Large intestine (tissue), 3 donors: Measurements from ENCODE around the gene IL17RE. TPM values are rescaled to one million over a fixed set of nuclear protein-coding genes. Genes with fewer than 3 reads are reported as not detected.

Experiments
- DNase-seq, 2 donors: peaks; one replicate each; pipeline versions ENCODE4 v3.0.0 to v3.0.0-alpha.2; 2013
- H3K27ac ChIP-seq: one replicate; pipeline ENCODE4 v1.5.1; 2013; ENCODE audit warnings: low read length
- H3K27me3 ChIP-seq: 2 replicates; pipeline ENCODE4 v1.6.1; 2013; ENCODE audit warnings: low read length; ENCODE audit not compliant: control insufficient read depth, insufficient read depth
- H3K36me3 ChIP-seq: 2 replicates; pipeline ENCODE4 v1.6.1; 2013; ENCODE audit warnings: low read length; ENCODE audit not compliant: control insufficient read depth, insufficient read depth
- H3K4me1 ChIP-seq: one replicate; pipeline ENCODE4 v1.6.1; 2013; ENCODE audit warnings: low read length; ENCODE audit not compliant: control insufficient read depth, insufficient read depth
- H3K4me3 ChIP-seq: one replicate; pipeline ENCODE4 v1.5.1; 2013; ENCODE audit warnings: low read length
- H3K9me3 ChIP-seq: one replicate; pipeline ENCODE4 v1.6.1; 2013; ENCODE audit warnings: mild to moderate bottlenecking, low read depth, low read length, moderate library complexity; ENCODE audit not compliant: control insufficient read depth
- WGBS: methylation state at CpG from one replicate; pipeline ENCODE4 v1.1.5; 2013; ENCODE audit warnings: low lambda C conversion rate; ENCODE audit not compliant: insufficient coverage; 5-methylcytosine and 5-hydroxymethylcytosine counted together
- polyA plus RNA-seq: library from polyadenylated mRNA; unstranded; fragments of 120-200 nt; gene quantifications from one replicate; pipeline ENCODE4 v1.2.1, GENCODE V29; 2013

Gene IL17RE
- polyA plus RNA-seq, 1 donor: 60.9 TPM

DNA sequence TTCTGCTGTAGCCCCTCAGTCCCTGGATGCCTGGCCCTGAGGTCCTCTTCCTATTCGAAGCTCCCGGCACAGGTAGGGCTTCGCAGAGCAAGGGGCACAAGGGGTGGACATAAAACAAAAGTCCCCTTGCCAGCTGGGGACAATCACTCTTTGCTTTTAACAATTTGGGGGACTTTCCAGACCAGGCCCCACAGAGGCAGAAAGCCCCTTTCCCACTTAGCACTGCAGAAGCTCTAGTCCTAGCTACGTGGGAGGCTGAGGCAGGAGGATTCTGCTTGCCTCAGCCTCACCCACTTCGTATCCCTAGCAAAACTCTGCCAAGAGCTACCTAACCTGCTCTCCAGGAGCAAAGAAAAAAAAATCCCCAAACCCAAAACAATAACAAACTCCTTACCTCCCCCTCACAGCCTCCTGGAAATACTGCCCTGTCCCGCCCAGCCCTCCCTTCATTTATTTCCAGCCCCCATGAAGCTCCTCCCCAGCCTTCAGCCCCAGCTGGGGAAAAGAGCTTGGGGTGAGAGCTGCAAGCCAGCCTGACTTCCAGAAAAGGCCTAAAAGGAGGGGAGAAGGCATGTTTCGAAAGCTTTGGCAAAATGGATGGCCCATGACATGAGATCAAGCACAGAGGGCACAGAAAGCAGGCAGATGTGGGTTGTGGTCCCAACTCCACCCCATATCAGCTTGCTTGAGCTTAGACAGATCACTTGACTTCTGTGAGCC is 22.7 kb upstream of the IL17RE start, which contains the start of gene CIDEC:
Gene CIDEC (minus strand): TSS at position 424 of the 720 bp plus-strand sequence. CDS start 1,767 bp downstream, outside the sequence.
- H3K36me3 ChIP-seq: no peaks in the 10 kb centered on the region
- no peak for DNase-seq
- no peaks in the 10 kb centered on the region for H3K27me3 ChIP-seq
- H3K4me3 ChIP-seq: no peak within 1 kb of the TSS
- H3K9me3 ChIP-seq: peaks cover 3% of the 10 kb centered on the region
- H3K27ac ChIP-seq: peak within 1 kb of the TSS; percentile 66
- no CpG with 5 or more reads among the region's 7 CpGs for WGBS
- peaks cover 29% of the 10 kb centered on the region for H3K4me1 ChIP-seq

DNA sequence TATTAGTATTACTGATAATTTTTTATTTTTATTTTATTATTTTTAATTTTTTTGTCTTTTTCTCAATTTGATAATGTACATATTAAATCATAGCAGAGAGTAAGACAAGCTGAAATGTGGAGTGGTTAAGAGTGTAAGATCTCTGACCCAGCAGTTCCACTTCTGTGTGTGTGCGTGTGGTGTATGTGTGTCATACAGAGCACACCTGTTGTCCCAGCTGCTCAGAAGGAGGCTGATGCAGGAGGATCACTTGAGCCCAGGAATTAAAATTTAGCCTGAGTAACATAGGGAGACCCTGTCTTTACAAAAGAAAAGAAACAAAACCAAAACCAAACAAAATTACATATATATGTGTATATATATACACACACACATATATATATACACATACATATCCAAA is 21.2 kb upstream of the IL17RE start:
- no peak overlapping the region for H3K4me3 ChIP-seq
- H3K27me3 ChIP-seq: no peaks in the 10 kb centered on the region
- H3K9me3 ChIP-seq: peaks cover 3% of the 10 kb centered on the region
- no peak for DNase-seq
- WGBS: no CpG with 5 or more reads among the region's 1 CpG
- no peak overlapping the region for H3K27ac ChIP-seq
- H3K4me1 ChIP-seq: peaks cover 29% of the 10 kb centered on the region
- no peaks in the 10 kb centered on the region for H3K36me3 ChIP-seq

DNA sequence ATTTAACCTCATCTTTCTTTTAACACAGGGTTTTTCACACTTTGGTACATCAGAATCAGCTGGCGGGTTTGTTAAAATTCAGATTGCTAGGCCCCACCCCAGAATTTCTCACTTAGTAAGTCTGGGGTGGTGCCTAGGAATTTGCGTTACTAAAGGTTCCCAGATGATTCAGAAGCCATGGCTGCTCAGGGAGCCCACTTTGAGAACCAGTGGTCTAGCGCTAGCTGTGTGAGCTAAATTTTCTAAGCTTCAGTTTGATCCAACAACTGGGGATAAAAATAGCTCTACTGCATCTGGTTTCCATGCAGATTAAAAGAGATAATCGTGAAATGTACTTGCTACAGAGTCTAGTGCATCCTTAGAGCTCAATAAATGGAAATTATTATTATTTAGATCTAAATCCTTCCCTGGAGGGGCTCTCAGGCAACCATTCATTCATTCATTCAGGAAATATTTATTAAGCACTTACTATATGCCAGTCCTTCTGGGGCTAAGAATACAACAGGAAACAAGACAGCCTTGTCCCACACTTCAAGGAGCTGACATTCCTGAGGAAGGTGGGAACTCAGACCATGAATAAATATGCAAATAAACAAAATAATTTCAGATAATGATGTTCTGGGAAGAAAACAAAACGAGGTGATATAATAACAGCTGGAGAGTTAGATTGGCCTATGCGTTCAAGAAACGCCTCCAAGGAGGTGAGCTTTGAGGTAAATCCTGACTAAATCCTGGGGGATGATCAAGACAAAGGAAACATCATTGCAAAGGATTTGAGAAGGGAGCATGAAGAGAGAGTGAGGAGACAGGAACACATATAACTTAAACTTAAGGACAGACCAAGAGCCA is 18.7 kb upstream of the IL17RE start:
- WGBS: 64% methylated on average over 4 of the region's 7 CpGs
- no peaks in the 10 kb centered on the region for H3K9me3 ChIP-seq
- H3K4me3 ChIP-seq: no peak overlapping the region
- H3K27ac ChIP-seq: peak overlapping the region; percentile 90
- no peaks in the 10 kb centered on the region for H3K36me3 ChIP-seq
- no peaks in the 10 kb centered on the region for H3K27me3 ChIP-seq
- H3K4me1 ChIP-seq: peaks cover 19% of the 10 kb centered on the region
- no peak for DNase-seq

- DNase-seq: peak; percentile 85 to 94
- Histone ChIP-seq H3K27ac (peak overlapping the region; percentile 90), H3K27me3 (no peaks in the 10 kb centered on the region), H3K4me3 (no peak overlapping the region), H3K4me1 (peaks cover 12% of the 10 kb centered on the region), H3K9me3 (no peaks in the 10 kb centered on the region), H3K36me3 (no peaks in the 10 kb centered on the region)
- WGBS: 0% methylated on average over 1 of the region's 11 CpGs
These were observed 18.0 kb upstream of the IL17RE start for GRCh38 chr3:9884555-9885165.

GRCh38 chr3:9886328-9886727 is 16.3 kb upstream of the IL17RE start:
- DNase-seq: no peak

GRCh38 chr3:9887480-9887879 is 15.2 kb upstream of the IL17RE start:
- Histone ChIP-seq H3K36me3 (peaks cover 2% of the 10 kb centered on the region), H3K4me1 (peaks cover 12% of the 10 kb centered on the region), H3K27ac (no peak overlapping the region), H3K27me3 (no peaks in the 10 kb centered on the region), H3K4me3 (no peak overlapping the region), H3K9me3 (peaks cover 4% of the 10 kb centered on the region)
- no peak for DNase-seq
- WGBS: 100% methylated on average over 1 of the region's 5 CpGs

More at GRCh38 chr3:9886328-9886727, 16.3 kb upstream of the IL17RE start:
- peaks cover 12% of the 10 kb centered on the region for H3K4me1 ChIP-seq
- H3K27ac ChIP-seq: no peak overlapping the region
- no peaks in the 10 kb centered on the region for H3K27me3 ChIP-seq
- no peak overlapping the region for H3K4me3 ChIP-seq
- H3K36me3 ChIP-seq: no peaks in the 10 kb centered on the region
- peaks cover 4% of the 10 kb centered on the region for H3K9me3 ChIP-seq

DNA sequence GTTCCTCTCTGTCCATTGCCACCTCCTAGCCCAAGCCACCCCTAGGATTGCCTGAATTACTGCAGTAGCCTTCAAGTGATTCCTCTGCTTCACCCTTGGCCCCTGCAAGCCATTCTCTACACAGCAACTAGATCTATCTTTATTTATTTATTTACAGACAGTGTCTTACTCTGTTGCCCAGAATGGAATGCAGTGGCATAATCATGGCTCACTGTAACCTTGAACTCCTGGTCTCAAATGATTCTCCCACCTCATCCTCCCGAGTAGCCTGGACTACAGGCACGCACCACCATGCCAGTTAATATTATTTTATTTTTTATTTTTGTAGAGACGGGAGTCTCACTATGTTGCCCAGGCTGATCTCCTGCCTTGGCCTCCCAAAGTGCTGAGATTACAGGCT is 14.1 kb upstream of the IL17RE start:
- Histone ChIP-seq H3K9me3 (peaks cover 4% of the 10 kb centered on the region), H3K27me3 (no peaks in the 10 kb centered on the region), H3K4me1 (peaks cover 11% of the 10 kb centered on the region), H3K36me3 (peaks cover 12% of the 10 kb centered on the region), H3K27ac (no peak overlapping the region), H3K4me3 (no peak overlapping the region)
- no peak for DNase-seq
- WGBS: 93% methylated on average over 3 of the region's 3 CpGs

GRCh38 chr3:9889405-9889804 is 13.2 kb upstream of the IL17RE start:
- Histone ChIP-seq H3K27me3 (no peaks in the 10 kb centered on the region), H3K9me3 (peaks cover 4% of the 10 kb centered on the region), H3K36me3 (peaks cover 15% of the 10 kb centered on the region), H3K27ac (no peak overlapping the region), H3K4me1 (peaks cover 4% of the 10 kb centered on the region), H3K4me3 (no peak overlapping the region)
- WGBS: 97% methylated on average over 3 of the region's 5 CpGs
- DNase-seq: no peak

DNA sequence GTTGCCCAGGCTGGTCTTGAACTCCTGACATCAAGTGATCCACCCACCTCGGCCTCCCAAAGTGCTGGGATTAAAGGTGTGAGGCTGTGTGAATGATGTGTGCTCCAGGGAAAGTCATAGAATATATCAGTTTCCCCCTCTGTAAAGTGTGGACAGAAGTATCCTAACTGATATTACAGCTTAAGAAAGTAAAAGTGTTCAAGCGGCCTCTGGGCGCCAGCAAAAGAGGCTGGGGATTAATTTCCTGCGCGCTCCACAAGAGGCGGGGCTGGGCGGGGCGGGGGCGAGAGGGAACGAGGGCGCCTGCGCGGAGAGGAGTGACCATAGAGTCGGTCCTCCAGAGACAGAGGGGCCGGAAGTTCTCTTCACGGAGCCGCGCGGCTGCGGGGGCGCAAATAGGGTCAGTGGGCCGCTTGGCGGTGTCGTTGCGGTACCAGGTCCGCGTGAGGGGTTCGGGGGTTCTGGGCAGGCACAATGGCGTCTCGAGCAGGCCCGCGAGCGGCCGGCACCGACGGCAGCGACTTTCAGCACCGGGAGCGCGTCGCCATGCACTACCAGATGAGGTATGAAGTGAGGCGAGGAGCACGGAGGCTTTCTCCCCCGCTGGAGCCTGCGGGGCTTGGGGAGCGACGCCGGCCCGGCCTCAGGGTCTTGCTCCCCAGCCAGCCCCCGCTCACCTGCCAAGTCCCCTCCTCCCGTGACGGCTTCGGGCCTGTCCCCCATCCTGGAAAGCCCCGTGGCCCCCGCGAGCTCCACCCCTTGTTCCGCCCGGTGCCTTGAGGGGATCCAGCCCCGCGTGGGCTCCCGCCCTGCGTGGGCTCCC is 12.2 kb upstream of the IL17RE start, which contains the start of gene JAGN1:
Gene JAGN1 (plus strand): TSS at position 362 of the 823 bp plus-strand sequence. CDS start 113 bp downstream, at position 475.
- peaks cover 4% of the 10 kb centered on the region for H3K9me3 ChIP-seq
- H3K4me1 ChIP-seq: no peaks in the 10 kb centered on the region
- H3K27ac ChIP-seq: peak within 1 kb of the TSS; percentile 86
- peak within 1 kb of the TSS; percentile 95 for H3K4me3 ChIP-seq
- peak; percentile 82 to 93 for DNase-seq
- no CpG with 5 or more reads among the region's 62 CpGs for WGBS
- H3K36me3 ChIP-seq: peaks cover 15% of the 10 kb centered on the region
- no peaks in the 10 kb centered on the region for H3K27me3 ChIP-seq
